GM13976 (cell line): ENCODE measurements around the gene BMI1.
A peak's percentile ranks its signal among the peaks of the same experiment; 100 is the strongest.

Source experiments
- DNase-seq: peaks from one replicate; pipeline ENCODE4 v3.0.0; 2012; ENCODE audit warnings: low spot score
- in situ Hi-C: fragments of 300-500 bp; cut with MboI; formaldehyde crosslinking; loops from one replicate; pipeline ENCODE4 v1.12.0; 2022; ENCODE audit warnings: low sequenced_read_pairs, mixed read lengths, inconsistent platforms; ENCODE audit not compliant: unreplicated experiment
- TF ChIP-seq, protein P1 (sequence below): IDR thresholded peaks from 2 replicates; pipeline ENCODE4 v1.5.1; 2012; ENCODE audit warnings: borderline replicate concordance, mild to moderate bottlenecking; ENCODE audit not compliant: insufficient read depth; ENCODE audit errors: extremely low read depth, missing control alignments, control extremely low read depth

BMI1 gene

DNA sequence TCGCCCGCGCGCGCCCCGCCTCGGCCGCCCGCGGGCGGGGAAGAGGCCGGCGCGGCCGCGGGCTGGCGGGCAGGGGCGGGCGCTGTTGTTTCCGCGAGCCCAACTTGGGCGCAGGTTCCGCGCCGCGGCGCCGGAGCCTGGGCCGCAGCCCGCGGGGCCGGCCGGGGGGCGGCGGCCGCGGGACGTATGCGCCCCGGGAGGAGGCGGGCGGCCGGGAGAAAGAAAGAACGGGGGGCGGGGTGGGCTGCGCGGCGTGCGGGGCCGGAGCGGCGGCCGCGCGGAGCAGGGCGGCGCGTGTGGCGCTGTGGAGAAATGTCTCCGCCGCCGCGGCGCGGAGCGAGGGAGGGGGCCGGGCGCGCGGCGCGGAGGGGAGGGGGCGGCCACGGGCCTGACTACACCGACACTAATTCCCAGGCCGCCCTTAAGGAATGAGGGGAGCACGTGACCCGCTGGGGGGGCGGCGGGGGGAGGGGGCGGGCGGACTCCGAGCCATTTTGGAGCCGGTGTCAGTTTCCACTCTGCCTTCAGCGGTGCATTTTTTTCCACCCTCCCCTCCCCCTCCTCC, at the start of gene BMI1:
Gene BMI1, plus strand, starts transcription at position 509 of the 565 bp plus-strand sequence. CDS start 5,351 bp downstream, outside the sequence.
- in situ Hi-C loops, result no loop called here
- TF ChIP-seq, protein P1, sequence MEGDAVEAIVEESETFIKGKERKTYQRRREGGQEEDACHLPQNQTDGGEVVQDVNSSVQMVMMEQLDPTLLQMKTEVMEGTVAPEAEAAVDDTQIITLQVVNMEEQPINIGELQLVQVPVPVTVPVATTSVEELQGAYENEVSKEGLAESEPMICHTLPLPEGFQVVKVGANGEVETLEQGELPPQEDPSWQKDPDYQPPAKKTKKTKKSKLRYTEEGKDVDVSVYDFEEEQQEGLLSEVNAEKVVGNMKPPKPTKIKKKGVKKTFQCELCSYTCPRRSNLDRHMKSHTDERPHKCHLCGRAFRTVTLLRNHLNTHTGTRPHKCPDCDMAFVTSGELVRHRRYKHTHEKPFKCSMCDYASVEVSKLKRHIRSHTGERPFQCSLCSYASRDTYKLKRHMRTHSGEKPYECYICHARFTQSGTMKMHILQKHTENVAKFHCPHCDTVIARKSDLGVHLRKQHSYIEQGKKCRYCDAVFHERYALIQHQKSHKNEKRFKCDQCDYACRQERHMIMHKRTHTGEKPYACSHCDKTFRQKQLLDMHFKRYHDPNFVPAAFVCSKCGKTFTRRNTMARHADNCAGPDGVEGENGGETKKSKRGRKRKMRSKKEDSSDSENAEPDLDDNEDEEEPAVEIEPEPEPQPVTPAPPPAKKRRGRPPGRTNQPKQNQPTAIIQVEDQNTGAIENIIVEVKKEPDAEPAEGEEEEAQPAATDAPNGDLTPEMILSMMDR, result no peak
- peak; percentile 77 for DNase-seq

DNA sequence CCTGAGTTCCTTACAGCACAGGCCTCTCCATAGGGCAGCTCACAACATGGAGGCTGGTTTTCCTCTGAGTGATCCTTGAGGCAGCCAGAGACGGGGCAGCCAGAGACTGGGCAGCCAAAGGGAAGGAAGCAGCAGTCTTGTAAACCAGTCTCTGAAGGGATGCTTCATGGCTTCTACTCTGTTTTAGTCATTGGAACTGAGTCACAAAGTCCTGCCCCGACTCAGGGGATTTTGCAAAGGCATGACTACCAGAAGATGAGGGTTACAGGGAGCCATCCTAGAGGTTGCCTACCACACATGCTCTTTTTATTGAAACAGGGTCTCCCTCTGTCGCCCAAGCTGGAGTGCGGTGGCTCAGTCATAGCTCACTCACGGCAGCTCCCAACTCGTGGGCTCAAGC, 49.1 kb upstream of the BMI1 start:
- TF ChIP-seq, protein P1, result no peak
- DNase-seq, result no peak
- in situ Hi-C loops, result no loop called here

DNA sequence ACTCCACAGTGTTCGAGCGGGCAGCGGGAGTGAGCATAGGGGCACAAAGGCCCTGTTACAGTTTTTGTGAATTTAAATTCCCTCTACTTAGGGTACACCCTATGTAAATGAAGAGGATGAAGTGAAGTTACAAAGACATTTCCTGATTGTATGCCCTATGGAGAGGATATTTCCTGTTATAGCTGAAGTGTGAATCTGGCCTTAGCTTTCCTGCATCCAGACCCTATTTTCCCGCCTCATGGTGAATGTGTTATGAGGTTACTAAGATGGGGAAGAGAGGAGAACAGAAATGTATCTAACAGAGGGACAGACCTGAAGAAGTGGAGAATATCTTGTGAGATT, 42.5 kb upstream of the BMI1 start:
- TF ChIP-seq, protein P1, result no peak
- in situ Hi-C loops, result no loop called here
- no peak for DNase-seq

DNA sequence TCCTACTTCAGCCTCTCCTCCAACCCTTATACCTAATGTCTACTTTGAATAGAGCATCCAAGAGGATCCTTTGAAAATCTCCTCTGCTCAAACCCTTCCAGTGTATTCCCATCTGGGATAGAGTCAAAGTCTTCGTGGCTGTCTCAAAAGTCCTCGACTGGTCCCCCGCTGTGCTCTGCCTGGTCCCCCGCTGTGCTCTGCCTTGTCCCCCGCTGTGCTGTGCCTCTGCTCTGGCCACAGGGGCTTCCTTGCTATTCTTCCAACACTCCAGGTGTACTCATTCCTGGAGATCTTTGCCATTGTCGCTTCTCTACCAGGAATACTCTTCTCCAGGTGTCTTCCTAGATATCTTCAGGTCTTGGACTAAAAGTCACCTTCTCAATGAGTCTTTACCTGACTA, 40.8 kb upstream of the BMI1 start:
- TF ChIP-seq, protein P1, result no peak
- in situ Hi-C loops, result no loop called here
- no peak for DNase-seq

DNA sequence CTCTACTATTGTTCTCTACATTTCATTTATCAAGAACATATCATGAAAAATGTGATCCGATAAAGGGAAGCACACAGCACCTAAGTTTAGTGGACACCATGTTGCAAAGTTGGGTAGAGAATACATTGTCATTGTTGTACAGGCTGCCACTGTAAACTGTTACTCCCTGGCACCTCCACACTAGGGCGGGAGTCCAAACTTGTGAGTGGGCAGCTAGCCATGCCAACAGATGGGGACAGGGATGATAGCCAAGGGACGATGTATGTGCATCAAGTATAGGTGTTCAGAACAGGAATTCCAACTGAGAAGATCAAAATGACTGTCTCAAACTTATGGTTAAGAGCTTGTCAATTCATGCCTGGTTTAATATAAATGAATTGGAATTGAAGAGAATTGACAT, 35.8 kb upstream of the BMI1 start:
- TF ChIP-seq, protein P1, result no peak
- in situ Hi-C loops, result no loop called here
- DNase-seq, result no peak

DNA sequence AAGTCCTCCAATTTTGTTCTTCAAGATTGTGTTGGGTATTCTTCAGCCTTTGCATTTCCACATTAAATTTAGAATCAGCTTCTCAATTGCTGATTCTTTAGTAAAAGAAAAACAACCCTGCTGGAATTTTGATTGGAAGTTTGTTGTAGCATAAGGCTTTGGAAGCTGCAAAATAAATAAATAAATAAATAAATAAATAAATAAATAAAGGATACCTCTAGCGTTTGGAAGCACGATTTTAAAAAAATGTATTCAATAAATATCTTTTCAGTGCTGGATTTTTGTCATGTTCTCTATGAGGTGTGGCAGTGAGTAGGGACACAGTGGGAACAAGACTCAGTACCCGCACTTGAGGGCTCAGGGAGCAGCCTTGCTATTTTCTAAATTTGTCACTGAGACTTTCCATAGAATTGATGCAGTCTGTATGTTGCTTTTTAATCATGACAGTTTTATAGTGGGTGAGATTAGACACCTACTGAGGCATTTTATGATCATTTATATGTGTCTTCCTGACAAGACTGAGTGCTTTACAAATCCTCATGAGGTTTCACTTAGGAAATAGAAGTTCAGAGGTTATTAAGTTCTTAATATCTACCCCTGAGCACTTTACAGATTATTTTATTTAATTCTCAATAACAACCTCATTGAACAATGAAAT, 27.0 kb upstream of the BMI1 start:
- in situ Hi-C loops, result no loop called here
- TF ChIP-seq, protein P1, result no peak
- DNase-seq, result no peak
